ENCODE measurements around the gene HSD17B14.
"Not testable (repeated sequence)": the region's sequence is repeated elsewhere in the genome, so short reads cannot be mapped to it uniquely, and the experiment has no call there.

Gene HSD17B14

DNA sequence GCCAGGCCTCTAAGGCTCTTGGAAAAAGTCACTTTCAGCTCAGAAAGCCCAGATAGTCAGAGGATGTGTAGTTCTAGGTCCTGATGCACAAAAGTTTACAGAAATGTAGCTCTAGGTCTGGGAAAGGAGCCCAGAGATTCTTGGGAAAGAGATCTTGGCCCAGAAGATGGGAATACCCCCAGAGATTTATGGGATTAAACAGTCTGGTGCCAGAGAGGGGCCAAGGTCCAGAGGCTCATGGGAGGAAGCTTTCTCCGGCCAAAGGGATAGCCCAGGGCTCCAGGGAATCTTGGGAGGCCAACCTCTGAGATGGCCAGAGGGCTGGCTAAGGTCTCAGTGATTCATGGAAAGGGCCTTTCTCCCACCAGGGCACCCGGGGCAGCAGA lies 40.6 kb downstream of the HSD17B14 start:
- no peak for DNase-seq

DNA sequence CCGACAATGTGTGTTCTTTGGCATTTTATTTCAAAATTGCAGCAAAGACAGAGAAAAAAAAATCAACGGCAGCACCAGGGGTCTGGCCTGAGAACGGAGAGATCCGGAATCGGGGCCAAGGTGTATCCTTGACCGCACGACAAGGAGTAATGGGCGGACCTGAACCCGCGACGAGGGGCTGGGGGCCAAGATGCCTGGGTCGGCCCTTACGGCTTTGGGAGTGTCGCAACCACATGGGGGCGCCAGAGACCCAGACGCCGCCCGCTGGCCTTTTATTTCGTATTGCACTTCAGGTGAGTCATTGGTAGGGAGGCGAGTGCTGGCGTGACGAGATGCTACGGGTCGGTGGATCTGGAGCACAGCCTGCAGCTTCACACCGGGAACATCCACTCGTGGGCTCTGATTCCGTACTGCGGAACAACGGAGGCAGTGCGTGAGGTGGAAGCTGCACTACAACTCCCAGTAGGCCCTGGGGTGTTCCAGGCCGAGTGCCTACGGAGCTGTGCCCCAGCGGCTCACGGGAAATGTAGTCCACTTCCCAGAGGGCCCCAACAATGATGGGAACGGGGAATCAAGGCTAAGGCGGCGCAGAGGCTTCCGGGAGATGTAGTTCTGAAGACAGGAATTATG lies 41.1 kb downstream of the HSD17B14 start:
- DNase-seq, result peak; percentile 75

DNA sequence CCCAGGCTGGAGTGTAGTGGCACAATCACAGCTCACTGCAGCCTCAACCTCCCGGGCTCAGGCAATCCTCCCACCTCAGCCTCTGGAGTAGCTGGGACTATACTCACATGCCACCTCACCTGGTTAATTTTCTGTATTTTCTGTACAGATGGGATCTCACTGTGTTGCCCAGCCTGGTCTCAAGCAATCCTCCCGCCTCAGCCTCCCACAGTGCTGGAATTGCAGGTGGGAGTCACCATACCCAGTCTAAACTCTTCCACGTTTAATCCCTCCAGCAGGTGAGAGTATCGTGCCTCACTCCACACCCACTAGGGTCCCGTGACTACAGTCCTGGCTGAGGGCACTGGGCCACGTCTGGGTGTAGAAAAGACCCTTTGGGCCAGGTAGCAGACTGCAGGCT lies 42.0 kb downstream of the HSD17B14 start:
- no peak for DNase-seq

DNA sequence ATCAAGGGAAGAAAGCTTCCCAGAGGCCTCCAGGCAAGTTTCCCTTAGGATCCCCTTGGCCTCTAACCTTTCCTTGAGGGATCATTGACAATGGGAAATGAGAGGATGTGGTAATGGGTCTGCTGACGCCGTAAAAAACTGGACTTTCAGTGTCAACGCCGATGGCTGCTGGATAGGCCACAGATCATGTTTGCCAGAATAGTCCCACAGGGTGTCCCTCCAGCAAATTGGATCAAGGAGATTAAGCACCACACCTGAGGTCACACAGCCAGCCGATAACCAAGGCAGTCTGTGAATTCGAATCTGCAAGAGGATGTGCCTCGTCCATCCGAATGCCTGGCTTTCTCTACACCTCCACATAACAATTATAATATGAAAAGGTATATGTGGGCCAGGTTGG lies 43.0 kb downstream of the HSD17B14 start:
- no peak for DNase-seq

DNA sequence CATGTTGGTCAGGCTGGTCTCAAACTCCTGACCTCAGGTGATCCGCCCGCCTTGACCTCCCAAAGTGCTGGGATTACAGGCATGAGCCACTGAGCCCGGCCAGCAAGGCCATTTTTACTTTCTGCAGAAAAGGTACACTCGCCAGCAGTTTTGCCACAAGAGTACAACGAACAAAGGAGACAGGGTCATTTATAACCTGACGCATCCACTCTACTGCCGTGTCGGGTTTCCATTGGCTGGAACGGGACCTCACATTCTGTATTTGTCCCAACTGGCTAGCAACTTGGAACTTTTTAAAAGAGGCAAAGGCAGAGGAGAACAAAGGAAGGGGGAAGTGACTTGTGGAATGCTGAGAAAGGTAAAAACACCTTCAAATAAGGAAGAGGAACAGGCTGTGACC lies 49.0 kb downstream of the HSD17B14 start:
- DNase-seq, result not testable (repeated sequence)

DNA sequence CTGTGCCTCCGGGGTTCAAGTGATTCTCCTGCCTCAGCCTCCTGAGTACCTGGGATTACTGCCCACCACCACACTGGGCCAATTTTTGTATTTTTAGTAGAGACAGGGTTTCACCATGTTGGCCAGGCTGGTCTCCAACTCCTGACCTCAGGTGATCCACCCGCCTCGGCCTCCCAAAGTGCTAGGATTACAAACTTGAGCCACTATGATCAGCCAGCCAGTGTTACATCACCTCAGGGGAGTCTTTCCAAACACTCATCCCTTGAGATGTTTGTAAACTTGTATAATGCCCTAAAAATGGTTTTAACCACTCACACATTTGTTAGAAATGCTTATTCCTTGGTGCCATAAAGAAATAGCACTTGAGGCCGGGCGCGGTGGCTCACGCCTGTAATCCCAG lies 49.9 kb downstream of the HSD17B14 start:
- DNase-seq, result not testable (repeated sequence)

DNA sequence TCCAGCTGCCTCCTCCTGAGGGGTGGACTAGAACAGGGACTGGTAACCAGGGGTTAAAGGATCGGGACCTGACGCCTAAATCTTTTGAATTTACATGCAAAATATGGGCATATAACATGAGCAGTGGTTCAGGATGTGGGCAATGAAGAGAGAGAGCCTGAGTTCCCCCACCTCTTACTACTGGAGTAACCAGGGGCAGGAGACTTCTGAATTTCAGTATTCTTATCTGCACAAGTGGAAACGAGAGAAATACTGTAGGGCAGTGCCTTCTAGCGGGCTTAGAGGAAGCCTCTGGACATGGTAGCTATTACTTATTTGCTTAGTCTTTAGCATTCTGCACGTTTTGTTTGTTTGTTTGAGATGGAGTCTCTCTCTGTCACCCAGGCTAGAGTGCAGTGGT lies 51.8 kb downstream of the HSD17B14 start:
- DNase-seq, result no peak

DNA sequence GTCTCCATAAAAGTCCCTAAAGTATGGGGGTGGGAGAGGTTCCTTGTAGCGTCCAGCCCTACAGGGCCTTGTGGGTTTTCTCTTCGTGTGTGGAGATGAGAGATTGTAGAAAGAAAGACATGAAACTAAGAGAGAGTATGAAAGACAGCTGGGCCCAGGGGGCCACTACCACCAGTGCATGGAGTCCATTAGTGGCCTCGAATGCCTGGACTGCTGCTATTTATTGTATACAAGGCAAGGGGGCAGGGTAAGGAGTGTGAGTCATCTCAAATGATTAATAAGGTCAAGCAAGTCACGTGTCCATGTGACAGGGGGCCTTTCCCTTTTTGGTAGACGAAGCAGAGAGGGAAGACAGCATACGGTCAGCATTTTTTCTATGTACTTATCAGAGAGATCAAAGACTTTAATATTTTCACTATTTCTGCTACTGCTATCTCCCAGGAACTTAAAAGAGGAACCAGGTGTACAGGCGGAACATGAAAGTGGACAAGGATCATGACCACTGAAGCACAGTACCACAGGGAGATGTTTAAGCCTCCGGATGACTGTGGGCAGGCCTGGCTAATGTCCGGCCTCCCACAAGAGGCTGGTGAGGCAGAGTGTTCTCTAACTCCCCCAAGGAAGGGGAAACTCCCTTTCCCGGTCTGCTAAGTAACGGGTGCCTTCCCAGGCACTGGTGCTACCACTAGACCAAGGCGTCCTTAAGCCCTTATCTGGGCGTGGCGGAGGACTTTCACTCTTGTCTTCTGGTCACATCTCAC lies 55.5 kb downstream of the HSD17B14 start:
- DNase-seq, result no peak

DNA sequence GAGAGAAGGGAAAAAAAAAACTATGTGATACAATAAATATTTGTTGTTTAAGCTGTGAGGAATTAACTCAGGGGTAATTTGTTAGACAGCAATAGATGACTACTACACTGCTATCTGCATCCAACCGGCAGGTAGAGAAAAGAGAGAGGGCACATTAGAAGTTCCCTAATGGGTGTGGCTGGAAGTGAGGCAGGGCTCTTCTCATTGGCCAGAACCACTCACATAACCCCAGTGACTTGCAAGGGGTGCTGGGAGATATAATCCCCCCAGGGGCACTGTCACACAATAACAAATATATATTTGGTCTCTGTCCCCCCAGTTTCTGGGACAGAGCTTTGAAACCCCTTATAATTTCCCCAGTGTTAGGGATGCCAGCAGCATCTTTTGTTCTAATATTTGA lies 56.7 kb downstream of the HSD17B14 start:
- no peak for DNase-seq

DNA sequence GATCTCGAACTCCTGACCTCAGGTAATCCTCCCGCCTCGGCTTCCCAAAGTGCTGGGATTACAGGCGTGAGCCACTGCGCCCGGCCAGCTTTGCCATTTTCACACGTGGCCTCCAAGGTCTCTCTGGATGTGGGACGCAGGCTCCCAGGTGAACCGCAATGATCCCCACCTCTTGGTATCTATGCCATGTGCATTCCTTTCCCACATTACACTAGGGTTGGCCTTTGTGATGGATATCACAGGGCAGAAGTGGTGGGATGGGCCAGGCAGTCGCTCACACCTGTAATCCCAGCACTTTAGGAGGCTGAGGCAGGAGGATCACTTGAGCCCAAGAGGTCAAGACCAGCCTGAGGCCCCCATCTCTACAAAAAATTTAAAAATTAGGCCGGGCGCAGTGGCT lies 58.6 kb downstream of the HSD17B14 start:
- no peak for DNase-seq

DNA sequence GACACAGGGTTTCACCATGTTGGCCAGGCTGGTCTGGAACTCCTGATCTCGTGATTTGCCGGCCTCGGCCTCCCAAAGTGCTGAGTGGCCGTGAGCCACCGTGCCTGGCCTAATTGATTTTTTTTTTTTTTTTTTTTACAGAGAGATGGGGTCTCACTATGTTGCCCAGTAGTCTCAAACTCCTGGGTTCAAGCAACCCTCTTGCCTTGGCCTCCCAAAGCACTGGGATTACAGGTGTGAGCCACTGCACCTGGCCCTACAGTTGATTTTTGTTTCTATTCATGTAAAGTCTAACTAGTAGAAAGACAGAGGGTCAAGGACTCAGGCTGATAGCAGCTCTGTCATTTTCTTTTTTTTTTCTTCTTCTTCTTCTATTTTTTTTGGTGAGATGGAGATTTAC lies 59.2 kb downstream of the HSD17B14 start:
- no peak for DNase-seq

DNA sequence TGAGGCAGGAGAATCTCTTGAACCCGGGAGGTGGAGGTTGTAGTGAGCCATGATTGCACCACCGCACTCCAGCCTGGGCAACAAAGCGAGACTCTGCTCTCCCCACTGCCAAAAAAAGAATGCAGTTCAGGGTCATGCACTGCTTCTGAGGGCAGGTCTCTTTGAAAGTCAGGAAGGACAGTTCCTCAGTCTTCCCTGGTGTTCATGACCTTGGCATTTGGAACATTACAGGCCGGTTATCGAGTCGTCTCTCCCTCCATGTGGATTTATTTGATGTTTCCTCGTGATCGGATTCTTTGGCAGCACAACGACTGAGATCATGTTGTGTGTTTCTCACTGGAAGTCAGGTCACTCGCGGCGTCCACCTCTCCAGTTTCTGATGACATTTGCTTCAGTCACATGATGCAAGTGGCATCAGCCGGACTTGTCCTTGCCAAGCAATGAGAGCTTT lies 63.8 kb downstream of the HSD17B14 start:
- no peak for DNase-seq

DNA sequence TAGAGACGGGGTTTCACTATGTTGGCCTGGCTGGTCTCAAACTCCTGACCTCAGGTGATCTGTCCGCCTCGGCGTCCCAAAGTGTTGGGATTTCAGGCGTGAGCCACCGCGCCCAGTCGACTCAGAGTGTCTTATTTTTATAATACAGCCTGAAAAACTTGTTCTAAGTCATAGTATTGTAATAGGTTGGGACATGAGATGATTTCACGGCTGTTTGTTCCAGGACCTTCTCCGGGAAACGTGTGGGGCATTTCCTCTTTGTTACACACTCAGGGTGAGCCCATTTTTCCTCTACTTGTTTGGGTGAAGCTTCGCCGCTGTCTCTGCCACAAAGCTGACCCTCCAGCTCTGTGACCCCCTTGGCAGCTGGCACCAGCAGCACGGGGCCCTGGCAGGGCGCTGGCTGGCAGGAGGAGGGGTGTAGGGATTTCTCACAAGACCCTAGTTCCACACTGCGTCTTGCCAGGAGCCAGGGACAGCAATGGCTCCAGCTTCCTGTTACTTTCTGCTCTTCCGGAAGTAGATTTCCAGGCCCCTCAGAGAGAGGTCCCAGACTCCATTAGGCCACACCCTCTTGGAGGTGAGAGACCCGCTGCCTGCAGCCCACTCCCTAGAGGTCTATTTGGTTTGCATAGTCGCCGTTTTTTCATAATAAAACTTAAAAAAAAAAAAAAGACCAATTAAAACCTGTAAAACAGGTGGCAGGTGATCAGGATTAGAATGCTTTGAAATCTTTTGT lies 65.4 kb downstream of the HSD17B14 start:
- DNase-seq, result no peak

DNA sequence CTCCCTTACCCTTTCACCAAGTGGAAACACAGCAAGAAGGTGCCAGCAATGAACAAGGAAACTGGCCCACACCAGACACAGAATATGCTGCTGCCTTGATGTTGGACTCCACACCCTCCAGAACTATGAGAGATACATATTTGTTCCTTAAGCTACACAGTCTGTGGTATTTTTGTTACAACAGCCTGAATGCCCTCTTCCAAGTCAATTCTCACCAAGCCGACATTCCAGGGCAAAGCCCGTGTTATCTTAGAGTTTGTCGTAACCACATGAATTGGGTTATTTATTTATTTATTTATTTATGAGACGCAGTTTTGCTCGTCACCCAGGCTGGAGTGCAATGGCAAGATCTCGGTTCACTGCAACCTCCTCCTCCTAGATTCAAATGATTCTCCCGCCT lies 66.0 kb downstream of the HSD17B14 start:
- DNase-seq, result no peak

DNA sequence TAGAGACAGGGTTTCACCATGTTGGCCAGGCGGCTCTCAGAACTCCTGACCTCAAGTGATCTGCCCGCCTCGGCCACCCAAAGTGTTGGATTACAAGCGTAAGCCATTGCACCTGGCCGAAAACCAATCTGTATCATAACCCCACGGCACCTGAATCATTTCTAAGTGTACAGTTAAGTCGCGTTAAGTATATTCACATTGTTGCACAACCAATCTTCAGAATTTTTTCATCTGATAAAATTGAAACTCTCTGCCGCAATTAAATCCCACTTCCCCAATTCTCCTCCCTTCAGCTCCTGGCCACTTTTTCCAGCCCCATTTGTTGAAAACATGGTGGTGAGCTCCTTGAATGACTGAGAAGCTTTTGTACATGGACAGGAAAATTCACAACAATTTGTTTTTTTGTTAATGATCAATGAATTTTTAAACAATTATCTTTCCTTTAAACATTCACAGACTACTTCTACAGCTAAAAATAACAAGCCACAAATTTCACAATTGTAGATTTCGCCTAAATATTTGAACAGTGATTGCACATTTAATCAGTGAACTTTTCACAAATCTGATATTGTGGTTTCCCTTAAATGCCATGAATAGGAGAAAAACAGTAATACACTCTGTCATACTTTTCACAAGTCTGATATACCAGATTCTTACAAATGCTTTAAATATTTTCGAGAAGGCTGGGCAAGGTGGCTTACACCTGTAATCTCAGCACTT lies 67.1 kb downstream of the HSD17B14 start:
- DNase-seq, result no peak

DNA sequence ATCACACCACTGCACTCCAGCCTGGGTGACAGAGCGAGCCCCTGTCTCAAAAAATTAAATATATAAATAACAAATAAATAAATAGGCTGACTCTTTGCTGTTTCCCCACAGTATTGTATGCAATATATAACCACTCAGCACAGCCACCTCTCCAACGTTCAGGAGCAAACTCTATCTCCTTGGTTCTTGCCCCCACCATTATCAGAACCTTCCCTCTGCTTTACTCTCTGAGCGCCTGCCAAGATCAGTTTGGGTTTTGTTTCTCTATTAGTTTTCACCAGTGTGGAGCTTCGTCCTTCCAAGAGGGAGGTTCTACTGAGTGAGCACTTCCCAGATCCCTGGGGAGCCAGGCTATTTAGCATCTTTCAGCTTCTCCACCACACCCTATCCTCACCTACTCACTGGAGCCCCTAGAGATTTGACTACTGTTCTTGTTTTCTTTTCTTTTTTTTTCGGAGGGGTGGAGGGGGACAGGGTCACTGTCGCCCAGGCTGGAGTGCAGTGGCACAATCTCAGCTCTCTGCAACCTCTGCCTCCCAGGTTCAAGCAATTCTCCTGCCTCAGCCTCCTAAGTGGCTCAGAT lies 68.0 kb downstream of the HSD17B14 start:
- DNase-seq, result not testable (repeated sequence)

DNA sequence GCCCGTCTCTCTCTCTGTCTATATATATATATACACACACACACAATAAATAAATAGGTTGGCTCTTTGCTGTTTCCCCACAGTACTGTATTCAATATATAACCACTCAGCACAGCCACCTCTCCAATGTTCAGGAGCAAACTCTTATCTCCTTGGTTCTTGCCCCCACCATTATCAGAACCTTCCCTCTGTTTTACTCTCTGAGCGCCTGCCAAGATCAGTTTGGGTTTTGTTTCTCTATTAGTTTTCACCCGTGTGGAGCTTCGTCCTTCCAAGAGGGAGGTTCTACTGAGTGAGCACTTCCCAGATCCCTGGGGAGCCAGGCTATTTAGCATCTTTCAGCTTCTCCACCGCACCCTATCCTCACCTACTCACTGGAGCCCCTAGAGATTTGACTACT lies 70.5 kb downstream of the HSD17B14 start:
- DNase-seq, result not testable (repeated sequence)
